ENCODE results near the gene RGS3.

Gene RGS3

DNA sequence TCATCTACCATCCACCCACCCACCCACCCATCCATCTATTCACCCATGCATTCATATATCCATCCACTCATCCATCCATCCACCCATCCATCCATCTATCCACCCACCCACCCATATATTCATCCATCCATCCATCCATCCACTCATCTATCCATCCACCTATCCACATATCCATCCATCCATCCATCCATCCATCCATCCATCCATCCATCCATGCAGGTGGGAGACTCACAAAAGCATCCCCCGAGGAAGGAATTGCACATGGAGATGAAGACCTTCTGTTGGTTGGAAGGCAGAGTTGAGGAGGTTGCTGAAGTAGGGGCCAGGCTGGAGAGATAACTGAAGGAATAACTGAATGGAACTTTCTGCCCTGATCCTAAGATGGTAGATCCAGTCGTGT, 126.9 kb downstream of the RGS3 start:
- no peak for DNase-seq

DNA sequence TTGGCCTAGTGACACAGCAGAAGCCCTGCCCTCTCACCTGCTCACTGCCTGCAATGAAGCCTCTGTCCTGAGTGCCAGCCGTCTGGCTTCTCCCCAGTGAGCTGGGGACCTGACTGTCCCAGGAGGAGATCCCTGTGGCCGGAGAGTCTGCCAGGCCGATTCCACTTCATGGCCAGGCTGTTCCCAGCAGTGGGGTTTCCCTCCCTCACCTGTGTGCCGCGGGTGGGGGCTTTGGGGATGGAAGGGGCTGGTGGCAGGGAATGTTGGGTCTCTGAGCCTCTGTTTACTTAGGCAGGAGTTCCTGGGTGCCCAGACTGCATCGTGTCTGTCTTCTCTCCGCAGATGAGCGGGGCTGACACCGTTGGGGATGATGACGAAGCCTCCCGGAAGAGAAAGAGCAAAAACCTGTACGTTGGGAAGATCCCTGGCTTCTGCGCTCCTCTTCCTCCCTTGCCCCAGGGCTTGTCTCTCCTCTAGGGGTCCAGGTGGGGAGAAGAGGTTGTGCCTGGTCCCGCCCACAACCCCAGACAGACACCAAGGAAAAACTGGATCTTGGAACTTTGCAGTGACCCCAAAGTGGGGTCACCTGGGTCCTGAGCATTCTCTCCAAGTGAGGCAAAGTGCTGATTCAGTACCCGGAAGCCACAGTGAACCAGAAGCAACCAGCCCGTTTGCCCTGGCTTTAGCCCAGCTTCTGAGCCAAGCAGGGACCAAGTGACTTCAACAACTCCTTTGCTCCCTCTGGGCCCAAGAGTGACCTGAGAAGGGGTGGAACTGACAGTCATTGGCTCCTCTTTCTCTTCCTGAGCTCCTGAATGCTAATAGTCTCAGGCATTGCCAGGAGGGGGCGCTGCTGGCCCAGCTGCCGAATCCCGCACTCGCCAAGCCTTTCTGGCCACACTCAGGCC, 127.7 kb downstream of the RGS3 start:
- DNase-seq = peak; percentile 52 to 56

DNA sequence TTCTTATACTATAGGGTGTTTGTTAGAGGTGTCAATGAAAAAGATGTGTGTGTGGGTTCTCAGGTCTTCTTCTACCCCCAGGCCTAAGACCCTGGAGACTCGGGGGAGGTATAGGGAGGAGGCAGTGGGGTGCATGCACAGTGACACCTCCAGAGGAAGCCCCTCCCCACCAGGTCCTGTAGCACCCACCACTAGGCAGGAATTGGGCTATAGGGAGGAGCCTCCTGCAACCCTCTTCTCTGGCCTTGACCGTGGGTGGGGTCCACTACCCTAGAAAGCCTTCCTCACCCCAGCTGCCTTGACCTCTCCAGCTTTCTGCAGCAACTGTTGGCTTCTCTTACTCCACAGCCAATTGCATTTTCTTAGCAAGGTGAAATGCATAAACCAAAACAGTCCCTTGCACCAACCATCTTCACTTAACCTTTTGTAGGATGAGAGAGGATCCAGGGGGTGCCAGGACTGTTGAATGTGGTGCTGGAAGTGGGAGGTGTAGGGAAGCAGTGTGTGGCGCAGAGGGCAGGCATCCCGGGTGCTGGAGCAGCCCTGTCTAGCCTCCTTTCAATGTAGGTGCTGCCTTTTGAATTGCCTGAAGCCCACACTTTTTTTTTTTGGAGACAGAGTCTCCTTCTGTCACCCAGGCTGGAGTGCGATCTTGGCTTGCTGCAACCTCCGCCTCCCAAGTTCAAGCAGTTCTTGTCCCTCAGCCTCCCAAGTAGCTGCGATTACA, 128.5 kb downstream of the RGS3 start:
- no peak for DNase-seq

DNA sequence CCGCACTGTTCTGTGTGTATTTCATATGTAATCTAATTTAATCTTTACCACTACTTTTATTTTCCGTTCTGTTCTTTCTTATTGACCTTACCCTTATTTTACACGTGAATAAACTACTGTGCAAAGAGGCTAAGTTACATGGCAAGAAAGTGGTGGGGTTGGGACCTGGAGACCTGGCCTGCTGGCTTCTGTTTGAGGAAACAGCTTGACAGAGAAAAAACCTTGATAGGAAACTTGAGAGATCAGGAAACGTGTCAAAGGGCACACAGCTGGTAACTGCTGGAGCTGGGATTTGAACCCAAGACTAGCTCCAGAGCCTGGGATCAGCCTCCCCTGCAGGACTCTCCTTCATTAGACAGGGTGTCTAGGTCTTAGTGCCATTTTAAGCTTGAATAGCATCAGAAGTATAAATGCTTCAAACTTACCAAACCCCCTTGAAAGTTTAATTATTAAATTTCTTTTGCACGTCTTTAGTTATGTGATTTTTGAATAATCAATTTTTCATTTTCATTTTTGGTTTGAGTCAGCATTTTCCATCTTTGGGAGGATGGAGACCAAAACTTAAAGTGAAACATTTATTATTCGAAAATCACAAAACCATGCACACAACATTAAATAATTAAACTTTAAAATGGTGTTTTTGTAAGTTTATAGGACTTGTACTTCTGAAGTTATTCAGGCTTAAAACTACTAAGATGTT, 129.5 kb downstream of the RGS3 start:
- DNase-seq = no peak

DNA sequence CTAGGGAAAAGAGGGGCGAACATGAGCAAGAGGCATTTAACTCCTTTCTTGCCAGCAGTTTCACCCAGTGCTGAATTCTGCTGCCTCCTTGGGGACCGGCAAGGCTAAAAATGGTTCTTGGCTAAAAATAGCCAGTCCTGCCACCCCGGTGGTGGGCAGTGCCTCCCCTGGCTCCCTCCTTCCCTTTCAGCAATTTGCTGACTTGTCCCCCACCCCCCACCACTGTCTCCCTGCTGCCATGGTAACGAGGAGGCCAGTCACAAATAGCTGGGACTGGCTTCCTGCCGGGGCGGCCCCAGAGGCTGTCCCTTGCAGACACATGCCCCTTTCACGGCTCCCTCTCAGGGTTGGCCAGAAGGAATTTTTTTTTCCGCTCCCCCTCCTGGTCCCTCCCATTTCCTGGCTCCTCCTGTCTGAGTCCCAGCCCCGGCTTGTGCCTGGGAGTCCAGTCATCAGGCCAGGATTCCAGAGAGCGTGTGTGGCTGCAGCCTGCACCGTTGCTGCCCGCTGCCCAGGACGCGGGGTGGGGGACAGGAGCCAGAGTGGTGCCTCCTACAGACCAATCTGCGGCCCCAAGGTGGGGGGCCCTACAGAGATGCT, 130.3 kb downstream of the RGS3 start:
- peak in 1 of 2 donors; percentile 27 for DNase-seq

DNA sequence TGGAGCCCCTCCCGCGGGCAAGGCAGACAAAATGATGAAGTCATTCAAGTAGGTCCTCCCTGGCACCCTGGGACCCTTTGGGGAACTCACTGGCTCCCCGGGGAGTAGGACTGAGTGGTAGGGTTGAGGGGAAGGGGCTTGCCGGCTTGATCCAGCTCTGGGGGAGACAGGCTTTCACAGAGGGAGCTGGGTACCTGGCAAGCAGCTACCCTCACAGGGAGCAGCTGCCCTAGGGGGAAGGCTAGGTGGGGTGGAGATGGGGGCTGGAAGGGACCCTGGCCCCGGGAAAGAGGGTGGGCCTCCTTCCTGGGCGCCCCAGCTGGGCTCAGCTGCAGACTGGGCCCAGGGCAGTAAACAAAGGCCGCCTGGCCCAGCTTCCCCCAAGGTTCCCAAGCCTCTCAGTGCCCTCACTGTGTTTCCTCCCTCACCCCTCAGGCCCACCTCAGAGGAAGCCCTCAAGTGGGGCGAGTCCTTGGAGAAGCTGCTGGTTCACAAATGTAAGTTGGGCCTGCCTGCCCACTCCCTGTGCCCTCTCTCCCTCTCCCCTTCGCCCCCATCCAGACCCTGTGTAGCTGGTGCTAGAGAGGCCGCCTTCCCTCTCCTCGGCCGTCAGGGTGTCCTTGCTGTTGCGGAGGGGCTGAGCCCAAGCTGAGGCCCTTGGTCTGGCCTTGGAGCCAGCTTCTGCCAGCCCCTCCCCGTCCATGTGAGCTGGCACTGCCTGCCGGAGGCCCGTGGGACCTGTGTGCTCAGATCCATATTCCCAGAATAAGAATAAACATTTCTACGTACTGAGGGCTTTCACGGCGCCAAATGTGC, 131.2 kb downstream of the RGS3 start:
- DNase-seq = no peak

DNA sequence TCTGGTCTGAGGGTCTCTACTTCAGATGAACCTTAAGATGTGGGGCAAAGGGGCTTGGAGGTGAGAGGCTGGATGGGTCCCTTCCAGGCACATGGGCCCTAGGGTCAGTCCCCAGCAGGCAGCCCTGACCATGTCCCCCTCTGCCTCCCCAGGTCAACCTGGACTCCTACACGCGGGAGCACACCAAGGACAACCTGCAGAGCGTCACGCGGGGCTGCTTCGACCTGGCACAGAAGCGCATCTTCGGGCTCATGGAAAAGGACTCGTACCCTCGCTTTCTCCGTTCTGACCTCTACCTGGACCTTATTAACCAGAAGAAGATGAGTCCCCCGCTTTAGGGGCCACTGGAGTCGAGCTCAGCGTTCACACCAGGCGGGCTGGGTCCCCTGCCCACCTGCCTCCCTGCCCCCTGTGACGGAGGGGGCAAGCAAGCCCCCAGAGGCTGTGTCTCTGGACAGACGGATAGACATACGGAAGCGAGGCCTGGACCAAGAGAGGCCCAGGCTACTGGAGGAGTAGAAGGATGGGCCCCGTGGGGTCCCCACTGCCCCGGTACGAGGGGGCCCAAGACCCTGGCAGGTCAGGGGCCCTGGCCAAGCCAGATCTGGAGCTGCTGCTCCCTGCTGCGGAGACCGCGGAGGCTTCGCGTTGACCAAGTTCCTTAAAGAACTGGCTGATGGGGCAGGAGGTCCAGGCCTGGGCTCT, 133.2 kb downstream of the RGS3 start:
- no peak for DNase-seq

DNA sequence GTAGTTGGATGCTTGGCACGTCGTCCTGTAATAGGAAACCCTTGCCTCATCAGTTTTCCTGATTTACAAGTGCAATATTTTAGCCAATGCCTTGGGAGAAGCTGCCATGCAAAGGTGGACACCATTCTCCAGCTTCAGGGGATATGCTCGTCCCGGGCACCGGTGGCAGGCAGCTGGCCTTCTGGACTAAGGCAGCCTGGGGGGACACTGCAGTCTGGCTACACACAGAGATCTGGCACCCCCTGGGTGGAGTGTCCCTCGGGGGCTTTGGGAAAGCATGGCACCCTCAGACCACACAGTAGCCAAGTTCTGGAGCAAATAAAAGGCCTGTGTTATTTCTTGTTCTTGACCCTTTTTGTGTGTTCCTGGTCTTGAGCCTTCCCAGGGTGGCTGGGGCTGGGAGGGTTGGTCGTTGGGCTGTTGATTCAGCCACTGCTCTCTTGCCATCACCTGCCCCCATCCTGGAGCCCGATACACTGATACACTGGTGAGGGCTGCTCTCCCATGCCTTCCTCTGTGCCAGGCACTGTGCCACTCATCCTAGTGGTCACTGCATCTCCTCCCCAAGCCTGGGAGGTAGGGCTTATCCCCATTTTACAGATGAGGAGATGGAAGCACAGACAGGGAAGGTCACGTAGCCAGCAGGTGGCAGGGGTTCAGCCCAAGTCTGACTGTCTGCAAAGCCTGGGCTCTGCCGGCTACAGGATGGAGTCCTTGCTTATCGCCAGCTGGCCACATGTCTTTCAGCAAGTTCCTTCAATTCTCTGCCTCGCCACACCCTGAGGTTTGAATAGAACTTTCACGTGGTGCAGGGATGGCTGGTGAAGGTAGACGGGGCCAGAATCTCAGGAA, 134.1 kb downstream of the RGS3 start:
- no peak for DNase-seq

DNA sequence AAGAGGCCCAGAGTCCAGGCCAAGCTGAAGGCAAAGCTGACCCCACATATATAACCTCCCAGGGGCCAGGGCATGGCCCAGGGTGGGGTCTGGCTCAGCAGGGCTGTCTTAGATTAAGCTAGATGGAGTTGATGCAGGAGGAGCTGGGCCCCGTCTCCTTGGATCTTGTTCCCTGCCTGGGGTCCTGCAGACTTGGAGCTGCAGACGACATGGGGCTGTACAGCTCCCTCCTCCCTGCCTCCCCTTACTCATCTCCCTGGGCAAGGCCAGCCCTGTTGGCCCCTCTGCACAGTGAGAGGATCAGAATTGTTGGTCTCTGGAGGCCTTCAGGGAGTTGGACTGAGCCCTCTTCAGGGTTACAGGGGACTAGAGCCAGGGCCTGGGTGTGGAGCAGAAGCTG, 134.9 kb downstream of the RGS3 start:
- DNase-seq = no peak

DNA sequence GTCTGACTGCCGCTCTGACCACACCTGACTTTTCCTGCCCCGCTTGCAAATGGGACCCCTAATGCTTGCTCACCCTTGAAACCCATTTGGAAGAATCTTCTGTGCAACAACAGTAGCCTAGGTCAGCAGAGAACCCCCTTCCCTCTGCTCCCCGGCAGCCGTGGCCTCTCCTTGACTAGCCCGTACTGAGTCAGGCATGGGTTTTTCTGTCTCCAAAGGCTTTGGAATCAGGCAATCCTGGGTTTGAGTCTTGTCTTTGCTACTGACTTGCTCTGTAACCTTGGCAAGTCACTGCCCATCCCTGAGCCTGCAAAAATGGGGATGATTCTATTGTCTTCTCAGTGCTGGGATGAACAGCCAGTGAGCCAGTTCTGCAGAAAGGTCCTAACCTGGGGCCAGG, 135.4 kb downstream of the RGS3 start:
- no peak for DNase-seq

DNA sequence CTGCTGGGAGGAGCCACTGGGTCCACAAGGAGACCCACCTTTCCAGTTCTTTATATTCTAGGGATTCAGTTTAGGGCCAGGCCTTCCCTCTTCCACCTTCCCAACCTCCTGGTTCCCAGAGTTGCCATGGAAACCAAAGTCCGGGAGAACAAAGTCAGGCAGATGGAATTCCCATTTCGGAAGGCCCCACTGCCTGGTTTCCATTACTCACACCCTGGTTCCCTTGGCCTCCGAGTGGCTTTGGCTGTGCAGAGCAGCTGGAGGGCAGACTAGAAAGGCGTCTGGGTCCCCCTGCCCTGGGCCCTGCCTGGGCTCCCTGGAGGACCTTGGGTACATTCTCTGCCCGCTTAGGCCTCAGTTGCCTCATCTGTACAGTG, 136.1 kb downstream of the RGS3 start:
- DNase-seq = no peak

DNA sequence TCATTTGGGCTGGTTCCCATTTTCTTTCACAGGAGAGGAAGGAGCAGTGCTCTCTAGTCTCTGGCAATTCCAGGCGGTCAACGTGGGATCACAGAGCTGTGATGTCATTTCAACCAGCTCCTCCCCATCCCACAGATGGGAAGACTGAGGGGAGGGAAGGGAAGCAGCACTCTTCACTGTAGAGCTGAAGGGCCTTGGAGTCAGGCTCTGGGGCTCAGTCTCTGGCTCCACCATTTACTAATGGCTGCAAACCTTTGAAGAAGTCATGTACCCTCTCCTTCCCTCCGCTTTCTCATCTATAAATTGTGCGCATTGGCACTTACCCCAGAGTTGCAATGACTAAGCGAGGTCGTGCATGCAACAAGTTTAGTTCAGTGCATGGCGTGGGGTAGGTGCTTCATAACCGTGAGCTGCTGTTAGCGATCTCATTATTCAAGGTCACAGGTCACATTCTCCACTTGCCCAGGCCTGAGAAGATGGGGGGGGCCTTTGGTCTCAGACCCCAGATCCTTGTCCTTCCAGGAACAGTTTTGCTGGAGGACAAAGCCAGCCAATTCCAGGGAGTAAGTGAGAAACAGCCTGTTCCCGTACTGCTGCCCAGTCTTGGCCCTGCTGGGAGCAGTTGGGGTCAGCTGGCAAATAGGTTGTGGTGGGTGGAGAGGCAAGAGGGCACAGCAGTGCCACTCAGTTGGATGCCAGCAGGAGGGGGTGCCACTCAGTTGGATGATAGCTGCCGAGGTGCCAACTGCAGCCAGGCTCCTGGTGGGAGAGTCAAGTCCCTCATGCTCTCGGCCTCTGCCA, 136.7 kb downstream of the RGS3 start:
- no peak for DNase-seq

DNA sequence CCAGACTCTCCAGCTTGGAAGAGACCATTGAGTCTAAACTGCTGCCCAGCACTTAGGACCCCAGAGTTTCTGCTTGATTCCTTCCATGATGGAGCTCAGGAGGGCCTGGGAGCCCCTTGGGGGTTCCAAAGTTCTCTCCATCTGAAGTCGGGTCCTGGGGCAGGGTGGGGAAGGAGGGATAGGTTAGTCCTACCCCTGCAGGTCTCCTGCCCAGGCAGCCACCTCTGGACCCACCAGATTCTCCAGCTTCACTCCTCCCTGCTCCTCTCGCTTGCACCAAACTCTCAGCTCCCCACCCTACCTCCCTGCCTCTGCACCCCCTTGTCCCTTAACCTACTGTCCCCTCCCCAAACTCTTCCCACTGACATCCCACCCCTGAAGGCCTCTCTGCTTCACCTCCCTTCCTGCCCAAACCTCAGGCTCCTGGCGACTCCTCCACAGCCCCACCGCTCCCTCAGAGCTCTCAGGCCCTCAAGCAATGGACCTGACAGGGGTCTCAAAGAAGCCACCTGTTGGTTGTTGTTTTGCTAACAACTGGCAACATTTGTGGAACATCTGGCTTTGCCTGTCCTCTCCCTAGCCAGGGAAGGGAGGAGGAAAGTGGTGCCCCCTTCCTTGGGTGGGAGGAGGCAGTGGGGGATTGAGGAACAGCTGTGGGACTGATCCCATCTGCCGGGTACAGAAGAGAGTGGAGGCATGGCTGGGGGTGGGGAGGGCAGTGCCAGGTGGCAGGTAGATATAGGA, 137.5 kb downstream of the RGS3 start:
- DNase-seq = no peak

DNA sequence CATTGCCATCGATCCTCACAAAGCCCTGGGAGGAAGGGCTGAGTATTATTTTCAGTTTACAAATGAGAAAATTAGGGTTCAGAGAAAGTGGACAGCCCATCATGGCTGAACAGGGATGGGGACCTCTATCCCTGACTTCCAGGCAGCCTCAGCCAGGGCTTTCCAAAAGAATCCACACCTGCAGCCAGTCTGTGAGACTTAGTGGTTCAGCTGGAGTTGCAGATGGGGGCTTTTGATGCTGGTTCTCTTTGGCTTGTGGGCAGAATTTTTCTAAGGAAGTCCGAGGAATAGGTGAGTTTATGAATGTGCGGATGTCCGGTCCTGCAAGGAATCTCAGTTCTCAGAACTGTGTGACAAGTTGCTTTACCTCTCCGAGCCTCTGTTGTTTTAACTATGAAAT, 138.1 kb downstream of the RGS3 start:
- no peak for DNase-seq

DNA sequence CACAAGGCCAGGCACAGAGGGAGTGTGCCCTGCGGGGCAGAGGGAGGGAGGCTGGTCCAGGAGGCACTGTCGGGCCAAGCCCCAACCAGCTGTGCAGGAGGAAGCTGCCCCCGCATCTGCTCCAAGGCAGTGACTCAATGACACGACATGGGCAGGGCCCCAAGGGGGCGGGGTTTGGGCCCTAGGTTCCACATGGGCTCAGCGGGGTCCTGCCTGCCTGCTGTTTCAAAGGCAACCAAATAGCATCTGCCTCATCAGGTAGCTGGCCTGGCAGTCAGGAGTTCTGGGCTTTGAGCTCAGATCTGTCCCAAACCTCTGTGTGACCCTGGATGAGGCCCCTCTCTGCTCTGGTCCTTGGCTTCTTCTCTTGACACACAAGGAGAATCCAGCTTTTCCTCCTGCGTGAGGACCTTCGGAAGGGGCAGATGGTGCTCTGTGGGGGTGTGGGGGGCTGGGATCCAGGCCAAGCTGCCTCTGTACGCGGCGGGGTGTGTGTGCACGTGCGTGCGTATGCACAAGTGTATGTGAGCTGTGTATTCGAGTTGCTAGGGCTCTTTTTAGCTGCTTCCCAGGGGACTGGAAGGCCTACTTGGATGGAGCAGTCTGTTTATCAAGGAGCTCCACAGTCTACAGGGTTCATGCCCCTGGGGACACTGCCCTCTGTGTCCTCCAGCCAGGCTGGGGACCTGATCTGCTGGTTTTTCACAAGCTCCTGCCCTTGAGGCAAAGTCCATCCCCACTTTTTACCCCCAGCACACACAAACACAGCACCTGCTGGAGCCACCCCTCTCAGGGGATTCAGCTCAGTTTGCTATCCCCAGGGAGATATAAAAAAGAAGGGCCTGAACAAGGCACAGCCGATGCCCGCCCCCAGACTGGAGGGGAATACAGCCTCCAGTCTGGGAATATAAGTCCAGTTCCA, 138.9 kb downstream of the RGS3 start:
- peak in 1 of 2 donors; percentile 24 for DNase-seq

DNA sequence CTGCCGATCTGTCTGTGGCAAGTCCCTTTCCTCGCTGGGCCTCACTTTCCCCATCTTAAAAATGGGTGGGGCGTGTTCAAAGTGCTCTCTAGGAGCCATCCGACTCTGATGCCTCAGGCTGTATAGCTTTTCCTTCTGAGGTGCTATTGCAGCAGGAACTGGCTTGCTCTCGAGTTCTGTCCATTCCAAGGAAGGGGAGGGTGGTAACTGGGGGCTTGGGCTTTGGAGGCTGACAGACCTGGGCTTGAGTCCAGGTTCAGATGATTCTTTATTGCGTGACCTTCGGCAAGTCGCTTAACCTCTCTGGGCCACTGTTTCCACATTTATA, 139.5 kb downstream of the RGS3 start:
- DNase-seq = no peak

DNA sequence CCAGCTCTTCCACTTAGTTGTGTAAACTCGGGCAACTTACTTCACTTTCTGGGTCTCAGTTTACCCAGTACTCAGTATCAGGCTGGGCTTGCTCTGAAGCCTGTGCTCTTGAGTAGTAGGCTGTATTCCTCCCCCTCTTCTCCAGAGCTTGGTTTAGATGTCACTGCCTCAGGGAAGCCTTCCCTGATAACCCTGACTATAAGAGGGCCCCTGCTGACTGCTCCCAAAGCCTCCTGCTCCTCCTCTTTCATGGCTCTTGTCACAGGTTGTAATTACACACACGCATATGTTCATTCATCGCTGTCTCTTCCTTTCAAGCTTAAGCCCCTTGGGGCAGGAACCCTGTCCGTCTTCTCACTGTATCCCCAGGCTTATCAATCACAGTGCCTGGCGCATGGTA, 140.2 kb downstream of the RGS3 start:
- DNase-seq = no peak

DNA sequence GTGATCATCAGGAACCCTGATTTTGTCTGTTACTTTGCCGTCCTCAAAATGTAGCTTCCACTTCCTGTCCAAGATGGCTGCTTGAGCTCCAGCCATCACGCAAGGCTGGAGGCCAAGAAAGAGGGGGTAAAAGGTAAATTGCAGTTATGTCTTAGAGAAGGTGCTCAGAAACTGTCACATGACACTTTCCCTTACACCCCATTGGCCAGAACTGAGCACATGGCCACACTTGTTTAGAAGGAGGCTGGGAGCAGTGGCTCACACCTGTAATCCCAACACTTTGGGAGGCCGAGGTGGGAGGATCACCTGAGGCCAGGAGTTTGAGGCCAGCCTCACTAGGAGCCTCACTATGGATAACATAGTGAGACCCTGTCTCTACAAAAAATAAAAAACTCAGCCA, 140.9 kb downstream of the RGS3 start:
- DNase-seq = no peak
